Gastroesophageal sphincter (tissue), 4 donors: ENCODE data around the gene LTF. TPM values are rescaled to one million over a fixed set of nuclear protein-coding genes. Genes with fewer than 3 reads are reported as not detected.

Experiments used
- ATAC-seq: fragments of 150-250 bp; one replicate; pipeline ENCODE4 v1.9.1; 2016; ENCODE audit warnings: mild to moderate bottlenecking, moderate library complexity
- H3K27ac ChIP-seq, 4 donors: fragments of 200-600 bp; sonication (generic) in 3 of 4; 1 replicate in 3 of 4; 2 replicates in 1 of 4; pipeline ENCODE4 v1.5.1; 2016 to 2019
- H3K27me3 ChIP-seq: fragments of 200-600 bp; sonication (generic); one replicate; pipeline ENCODE4 v1.5.1; 2019
- H3K36me3 ChIP-seq, 2 donors: fragments of 200-600 bp; sonication (generic); one replicate each; pipeline ENCODE4 v1.5.1; 2019; ENCODE audit warnings: control low read depth in 1 of 2
- H3K4me1 ChIP-seq, 3 donors: fragments of 200-600 bp; sonication (generic); 1 replicate in 2 of 3; 2 replicates in 1 of 3; pipeline ENCODE4 v1.5.1; 2016 to 2019; ENCODE audit warnings: control low read depth in 2 of 3
- H3K4me3 ChIP-seq, 2 donors: fragments of 200-600 bp; sonication (generic); one replicate each; pipeline ENCODE4 v1.5.1; 2019; ENCODE audit warnings: mild to moderate bottlenecking in 1 of 2, moderate library complexity in 1 of 2
- H3K9me3 ChIP-seq, 3 donors: fragments of 200-600 bp; sonication (generic); one replicate each; pipeline ENCODE4 v1.5.1; 2017 to 2019; ENCODE audit warnings: control low read depth in 2 of 3
- EP300 ChIP-seq: sonication (generic); formaldehyde crosslinking; IDR thresholded peaks from one replicate; pipeline ENCODE4 v1.6.1; 2017; ENCODE audit warnings: antibody characterized with exemption, mild to moderate bottlenecking
- POLR2A ChIP-seq, 2 donors: fragments of 450-650 bp; IDR thresholded peaks; one replicate each; pipeline ENCODE4 v1.6.1; 2017; ENCODE audit warnings: antibody characterized with exemption in 2 of 2, mild to moderate bottlenecking in 2 of 2, moderate library complexity in 1 of 2
- POLR2AphosphoS5 ChIP-seq: sonication (generic); formaldehyde crosslinking; IDR thresholded peaks from one replicate; pipeline ENCODE4 v1.6.1; 2017; ENCODE audit warnings: antibody characterized with exemption
- WGBS, 2 donors: methylation state at CpG; one replicate each; pipeline ENCODE4 v1.1.5; 2018; ENCODE audit warnings: low coverage in 1 of 2; 5-methylcytosine and 5-hydroxymethylcytosine counted together
- total RNA-seq, 4 donors: library from RNA; depleted of rRNA; stranded (reverse); fragments of >200 nt; gene quantifications; one replicate each; pipeline ENCODE4 v1.1.0, GENCODE V29; 2016
- TF ChIP-seq, protein P1 (sequence below), 4 experiments: fragments of 200-600 bp in 2 of 4; fragments of 450-650 bp in 2 of 4; sonication (generic) in 1 of 4; IDR thresholded peaks; one replicate each; pipeline ENCODE4 v1.5.1; 2017 to 2019; ENCODE audit warnings: antibody characterized with exemption in 4 of 4, mild to moderate bottlenecking in 2 of 4, moderate library complexity in 2 of 4

The LTF gene
- total RNA-seq, 4 donors from 2014 or later, result 1.2 to 198 (median 1.4) TPM

DNA sequence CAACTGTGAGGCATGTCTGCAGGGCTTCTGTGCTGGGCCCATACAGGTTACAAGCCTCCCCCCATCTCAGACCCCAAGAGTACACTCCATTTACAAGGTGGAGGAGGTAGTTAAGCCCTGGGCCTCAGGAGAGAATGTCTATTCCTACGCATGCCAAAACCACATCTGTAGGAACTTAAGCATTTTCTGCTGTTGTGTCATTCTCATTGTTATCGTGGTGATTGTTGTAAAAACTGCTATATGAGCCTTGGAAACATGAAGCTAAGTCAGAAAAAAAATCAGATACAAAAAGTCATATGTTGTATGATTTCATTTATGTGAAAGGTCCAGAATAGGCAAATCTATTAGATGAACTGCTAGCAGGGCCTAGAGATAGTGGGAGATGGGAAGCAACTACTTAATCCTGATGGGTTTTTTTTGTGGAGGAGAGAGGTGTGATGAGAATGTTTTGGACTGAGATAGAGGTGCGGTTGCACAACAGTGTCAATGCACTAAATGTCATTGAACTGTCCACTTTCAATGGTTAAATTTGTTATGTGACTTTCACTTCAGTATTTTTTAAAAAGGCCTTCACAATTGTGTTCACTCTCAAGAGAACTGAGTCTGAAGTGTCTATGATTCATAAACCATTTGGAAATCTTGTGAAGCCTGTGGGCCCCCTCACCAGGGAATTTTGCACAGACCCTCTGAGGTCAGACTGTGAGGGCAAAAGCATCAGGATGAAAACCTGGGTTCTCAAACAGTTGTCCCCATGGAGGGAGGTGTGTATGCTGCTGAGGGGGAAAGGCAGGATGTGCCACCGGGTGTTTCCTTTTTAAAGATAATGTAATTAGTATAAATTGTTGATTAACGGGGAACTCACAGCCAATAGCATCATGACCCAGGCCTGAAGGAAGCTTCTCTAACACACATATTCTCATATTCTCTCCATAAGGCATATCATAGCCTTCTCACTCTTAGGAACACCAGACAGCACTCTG, 36.2 kb upstream of the LTF start:
- TF ChIP-seq, protein P1, sequence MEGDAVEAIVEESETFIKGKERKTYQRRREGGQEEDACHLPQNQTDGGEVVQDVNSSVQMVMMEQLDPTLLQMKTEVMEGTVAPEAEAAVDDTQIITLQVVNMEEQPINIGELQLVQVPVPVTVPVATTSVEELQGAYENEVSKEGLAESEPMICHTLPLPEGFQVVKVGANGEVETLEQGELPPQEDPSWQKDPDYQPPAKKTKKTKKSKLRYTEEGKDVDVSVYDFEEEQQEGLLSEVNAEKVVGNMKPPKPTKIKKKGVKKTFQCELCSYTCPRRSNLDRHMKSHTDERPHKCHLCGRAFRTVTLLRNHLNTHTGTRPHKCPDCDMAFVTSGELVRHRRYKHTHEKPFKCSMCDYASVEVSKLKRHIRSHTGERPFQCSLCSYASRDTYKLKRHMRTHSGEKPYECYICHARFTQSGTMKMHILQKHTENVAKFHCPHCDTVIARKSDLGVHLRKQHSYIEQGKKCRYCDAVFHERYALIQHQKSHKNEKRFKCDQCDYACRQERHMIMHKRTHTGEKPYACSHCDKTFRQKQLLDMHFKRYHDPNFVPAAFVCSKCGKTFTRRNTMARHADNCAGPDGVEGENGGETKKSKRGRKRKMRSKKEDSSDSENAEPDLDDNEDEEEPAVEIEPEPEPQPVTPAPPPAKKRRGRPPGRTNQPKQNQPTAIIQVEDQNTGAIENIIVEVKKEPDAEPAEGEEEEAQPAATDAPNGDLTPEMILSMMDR (IDR thresholded peaks at IDR 0.05), result no peak
- no peak for TF ChIP-seq EP300
- no peak for TF ChIP-seq POLR2A (IDR thresholded peaks at IDR 0.05)
- TF ChIP-seq POLR2AphosphoS5, result no peak
- Histone ChIP-seq H3K4me1 (no peaks in the 10 kb centered on the region), H3K36me3 (no peaks in the 10 kb centered on the region), H3K9me3 (no peaks in the 10 kb centered on the region), H3K27ac (no peak overlapping the region), H3K27me3 (peaks cover 13% of the 10 kb centered on the region), H3K4me3 (no peak overlapping the region)
- no peak for ATAC-seq
- WGBS, 2 donors, result 64 to 84% methylated on average over 3 of the region's 5 CpGs

DNA sequence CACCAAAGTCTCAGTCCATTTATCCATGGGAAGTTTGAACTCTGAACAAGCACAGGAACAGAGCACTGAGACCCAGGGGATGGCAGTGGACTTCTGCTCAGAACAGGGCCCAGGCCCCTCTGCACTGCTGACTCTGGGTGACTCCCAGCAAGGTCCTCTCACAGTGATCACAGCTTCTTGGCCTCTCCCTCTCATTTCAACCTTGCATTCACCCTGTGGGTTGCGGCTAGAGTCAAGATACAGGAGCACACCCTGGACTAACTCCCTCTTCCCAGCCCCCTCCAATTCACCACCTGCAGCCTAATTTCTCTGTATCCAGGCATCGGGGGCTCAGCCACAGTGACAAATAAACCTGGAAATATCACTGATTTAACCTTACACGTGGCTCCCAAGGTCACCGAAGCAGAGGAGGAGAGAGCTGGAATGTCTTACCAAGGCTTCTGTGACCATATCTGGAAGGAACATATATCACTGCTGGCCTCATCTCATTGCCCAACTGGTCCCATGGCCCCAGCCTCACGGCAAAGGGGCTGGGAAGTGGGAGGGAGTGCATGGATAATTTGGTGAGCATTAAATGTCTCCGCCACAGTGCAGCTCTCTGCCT, 34.3 kb upstream of the LTF start:
- TF ChIP-seq, protein P1 (IDR thresholded peaks at IDR 0.05), result no peak
- no peak for TF ChIP-seq EP300
- TF ChIP-seq POLR2A (IDR thresholded peaks at IDR 0.05), result no peak
- no peak for TF ChIP-seq POLR2AphosphoS5
- Histone ChIP-seq H3K9me3 (no peaks in the 10 kb centered on the region), H3K4me3 (no peak overlapping the region), H3K27ac (no peak overlapping the region), H3K4me1 (no peaks in the 10 kb centered on the region), H3K27me3 (peaks cover 8% of the 10 kb centered on the region), H3K36me3 (no peaks in the 10 kb centered on the region)
- ATAC-seq, result no peak
- WGBS, 2 donors, result 90 to 93% methylated on average over 2 to 3 of the region's 6 CpGs

DNA sequence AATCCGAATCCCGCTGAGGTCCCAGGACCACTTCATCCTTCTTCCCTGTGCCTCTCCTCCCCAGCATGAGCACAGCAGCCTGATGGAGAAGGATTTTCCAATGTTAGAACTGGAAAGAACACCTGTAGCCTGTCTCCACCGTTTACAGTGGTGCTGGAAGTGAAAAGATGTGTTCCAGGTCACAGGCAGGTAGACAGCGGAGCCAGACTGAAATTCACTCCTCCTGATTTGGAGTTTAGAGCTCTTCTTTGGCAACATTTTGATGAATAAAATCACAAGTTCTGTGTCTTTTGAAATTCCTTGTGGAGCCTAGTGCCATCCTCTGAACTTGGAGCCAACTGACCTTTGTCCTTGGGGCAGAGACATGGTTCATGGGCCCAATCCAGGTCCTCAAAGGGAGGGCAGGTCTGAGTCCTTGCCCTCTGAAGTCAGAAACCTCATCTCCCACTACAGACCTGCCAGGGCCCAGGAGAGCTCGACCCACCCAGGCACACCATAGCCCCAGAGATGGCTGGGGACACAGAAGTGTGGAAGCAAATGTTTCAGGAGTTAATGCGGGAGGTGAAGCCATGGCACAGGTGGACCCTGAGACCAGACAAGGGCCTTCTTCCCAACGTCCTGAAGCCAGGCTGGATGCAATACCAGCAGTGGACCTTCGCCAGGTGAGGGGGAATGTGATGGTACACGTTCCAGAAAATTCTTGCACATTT, 33.0 kb upstream of the LTF start, which contains the start of gene RTP3:
RTP3 (plus strand) TSS at position 421 of the 710 bp plus-strand sequence; CDS start at position 508, 87 bp downstream.
- no peaks in the 10 kb centered on the region for H3K4me1 ChIP-seq
- WGBS, 2 donors, result 60 to 81% methylated on average over 1 to 6 of the region's 9 CpGs
- no peak for ATAC-seq
- H3K36me3 ChIP-seq, result no peaks in the 10 kb centered on the region
- no peaks in the 10 kb centered on the region for H3K9me3 ChIP-seq
- H3K27me3 ChIP-seq, result peaks cover 8% of the 10 kb centered on the region
- no peak within 1 kb of the TSS for H3K4me3 ChIP-seq
- TF ChIP-seq, protein P1 (IDR thresholded peaks at IDR 0.05), result no peak
- no peak for TF ChIP-seq POLR2A (IDR thresholded peaks at IDR 0.05)
- no peak within 1 kb of the TSS for H3K27ac ChIP-seq

DNA sequence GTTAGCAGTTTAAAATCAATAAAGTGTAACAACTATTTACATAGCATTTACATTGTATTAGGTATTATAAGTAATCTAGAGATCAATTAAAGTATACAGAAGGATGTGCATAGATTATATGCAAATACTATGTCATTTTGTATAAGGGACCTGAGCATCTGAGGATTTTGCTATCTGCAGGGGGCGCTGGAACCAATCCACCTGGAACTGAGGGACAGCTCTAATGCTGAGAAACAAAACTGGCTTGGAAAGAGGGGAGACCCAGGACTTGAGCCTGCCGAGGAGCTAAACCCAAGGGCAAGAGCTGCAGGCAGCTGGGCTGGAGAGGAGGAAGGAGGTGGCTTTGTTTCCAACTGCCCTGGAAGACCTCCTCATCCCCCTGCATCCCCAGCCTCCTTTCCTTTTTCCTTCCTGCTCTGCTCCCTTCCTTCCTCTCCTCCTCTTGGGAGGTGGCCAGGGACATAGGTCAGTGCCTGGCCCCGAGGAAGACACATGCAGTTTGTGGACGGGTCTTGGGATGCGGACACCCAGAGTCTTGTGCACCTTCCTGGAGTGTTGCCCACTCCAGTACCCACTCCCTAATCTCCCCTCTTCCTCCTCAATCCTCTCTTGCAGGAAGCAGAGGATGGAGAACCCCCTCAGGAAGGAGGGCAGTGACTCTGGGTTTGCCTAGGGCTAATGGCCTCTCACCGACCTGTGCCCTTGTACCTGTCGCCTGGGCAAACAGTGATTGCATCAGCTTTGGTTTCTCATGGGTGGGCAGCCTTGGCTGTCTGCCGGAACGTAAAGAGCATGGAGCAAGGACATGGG, 32.2 kb upstream of the LTF start:
- TF ChIP-seq EP300 (no peak), POLR2A (IDR thresholded peaks at IDR 0.05) (no peak), POLR2AphosphoS5 (no peak)
- TF ChIP-seq, protein P1 (IDR thresholded peaks at IDR 0.05), result no peak
- no peaks in the 10 kb centered on the region for H3K9me3 ChIP-seq
- peaks cover 8% of the 10 kb centered on the region for H3K27me3 ChIP-seq
- H3K4me1 ChIP-seq, result no peaks in the 10 kb centered on the region
- ATAC-seq, result no peak
- H3K27ac ChIP-seq, result no peak overlapping the region
- WGBS, 2 donors, result 50 to 55% methylated on average over 2 to 6 of the region's 9 CpGs
- H3K4me3 ChIP-seq, result no peak overlapping the region
- no peaks in the 10 kb centered on the region for H3K36me3 ChIP-seq
